GM19240 (cell line): ENCODE data around the gene GH2.
"Not testable (repeated sequence)": the region's sequence is repeated elsewhere in the genome, so short reads cannot be mapped to it uniquely, and the experiment has no call there.

ENCODE experiments used
- DNase-seq: peaks from one replicate; pipeline ENCODE4 v3.0.0; 2011; ENCODE audit warnings: low spot score; ENCODE audit not compliant: insufficient read length

The GH2 gene

GRCh38 chr17:63881935-63882601 is at the start of gene GH2:
TSS of gene GH2 (minus strand) at chr17:63881944. CDS start at chr17:63881801, 143 bp downstream.
- peak; percentile 38 for DNase-seq

- peak; percentile 60 for DNase-seq
Observed at GRCh38 chr17:63930951-63931575, 49.3 kb upstream of the GH2 start.

- no peak for DNase-seq
Observed at GRCh38 chr17:63929860-63930766, 48.4 kb upstream of the GH2 start.

GRCh38 chr17:63928966-63929695 is 47.4 kb upstream of the GH2 start:
- DNase-seq: no peak

GRCh38 chr17:63928172-63928666 is 46.5 kb upstream of the GH2 start:
- DNase-seq: no peak

- no peak for DNase-seq
Observed at GRCh38 chr17:63927464-63928171, 45.9 kb upstream of the GH2 start.

- no peak for DNase-seq
Observed at GRCh38 chr17:63926164-63926563, 44.4 kb upstream of the GH2 start.

GRCh38 chr17:63925615-63926014 is 43.9 kb upstream of the GH2 start:
- DNase-seq: no peak

GRCh38 chr17:63922402-63922801 is 40.7 kb upstream of the GH2 start:
- DNase-seq: not testable (repeated sequence)

GRCh38 chr17:63920779-63921178 is 39.0 kb upstream of the GH2 start:
- DNase-seq: not testable (repeated sequence)

- DNase-seq: not testable (repeated sequence)
Observed at GRCh38 chr17:63920050-63920449, 38.3 kb upstream of the GH2 start.

GRCh38 chr17:63919311-63919723 is 37.6 kb upstream of the GH2 start:
- DNase-seq: peak; percentile 80

GRCh38 chr17:63918789-63919305 is 37.1 kb upstream of the GH2 start, which contains the start of gene GH1:
TSS of gene GH1 (minus strand) at chr17:63918839. CDS start at chr17:63918776, 63 bp downstream.
- not testable (repeated sequence) for DNase-seq

GRCh38 chr17:63918305-63918704 is 36.6 kb upstream of the GH2 start:
- DNase-seq: no peak

- DNase-seq: no peak
Observed at GRCh38 chr17:63917646-63918045, 35.9 kb upstream of the GH2 start.

- DNase-seq: not testable (repeated sequence)
Observed at GRCh38 chr17:63917206-63917605, 35.5 kb upstream of the GH2 start.

GRCh38 chr17:63916566-63917185 is 34.9 kb upstream of the GH2 start:
- DNase-seq: no peak

GRCh38 chr17:63915753-63916152 is 34.0 kb upstream of the GH2 start:
- not testable (repeated sequence) for DNase-seq

- no peak for DNase-seq
Observed at GRCh38 chr17:63914471-63914870, 32.7 kb upstream of the GH2 start.

GRCh38 chr17:63911657-63912100 is 29.9 kb upstream of the GH2 start:
- DNase-seq: no peak
